Measurements from ENCODE around the gene RSPH3.
"Not testable (repeated sequence)": the region's sequence is repeated elsewhere in the genome, so short reads cannot be mapped to it uniquely, and the experiment has no call there.

The RSPH3 gene

GRCh38 chr6:158996856-158997255 is 3.1 kb downstream of the RSPH3 start:
- no peak overlapping the region for H3K4me3 ChIP-seq (ENCODE audit: low read length)
- H3K36me3 ChIP-seq (ENCODE audit: insufficient read depth, low read depth, low read length), result no peaks in the 10 kb centered on the region
- H3K4me1 ChIP-seq (ENCODE audit: insufficient read depth, low read length), result peaks cover 10% of the 10 kb centered on the region; the same call in 1 of the 2 replicates
- H3K27ac ChIP-seq (ENCODE audit: low read length), result no peak overlapping the region
- no peak overlapping the region for H3K9ac ChIP-seq (ENCODE audit: low read depth, low read length)
- no peaks in the 10 kb centered on the region for H3K27me3 ChIP-seq (ENCODE audit: insufficient read depth, low read length)
- no peaks in the 10 kb centered on the region for H3K9me3 ChIP-seq (ENCODE audit: insufficient read depth, low read depth, low read length)

GRCh38 chr6:158993639-158994038 is 6.4 kb downstream of the RSPH3 start:
- Histone ChIP-seq H3K4me1 (ENCODE audit: insufficient read depth, low read length) (no peaks in the 10 kb centered on the region), H3K9me3 (ENCODE audit: insufficient read depth, low read depth, low read length) (no peaks in the 10 kb centered on the region), H3K27me3 (ENCODE audit: insufficient read depth, low read length) (no peaks in the 10 kb centered on the region), H3K9ac (ENCODE audit: low read depth, low read length) (no peak overlapping the region), H3K4me3 (ENCODE audit: low read length) (no peak overlapping the region), H3K27ac (ENCODE audit: low read length) (no peak overlapping the region), H3K36me3 (ENCODE audit: insufficient read depth, low read depth, low read length) (no peaks in the 10 kb centered on the region)

- H3K4me1 ChIP-seq (ENCODE audit: insufficient read depth, low read length), result no peaks in the 10 kb centered on the region
- no peaks in the 10 kb centered on the region for H3K27me3 ChIP-seq (ENCODE audit: insufficient read depth, low read length)
- no peak overlapping the region for H3K27ac ChIP-seq (ENCODE audit: low read length)
- no peaks in the 10 kb centered on the region for H3K36me3 ChIP-seq (ENCODE audit: insufficient read depth, low read depth, low read length)
- no peak overlapping the region for H3K4me3 ChIP-seq (ENCODE audit: low read length)
- H3K9ac ChIP-seq (ENCODE audit: low read depth, low read length), result no peak overlapping the region
- no peaks in the 10 kb centered on the region for H3K9me3 ChIP-seq (ENCODE audit: insufficient read depth, low read depth, low read length)
Observed at GRCh38 chr6:158991017-158991723, 8.8 kb downstream of the RSPH3 start.

- not testable (repeated sequence) for H3K27ac ChIP-seq (ENCODE audit: low read length); H3K36me3 ChIP-seq (ENCODE audit: insufficient read depth, low read depth, low read length); H3K27me3 ChIP-seq (ENCODE audit: insufficient read depth, low read length); H3K9ac ChIP-seq (ENCODE audit: low read depth, low read length); H3K4me1 ChIP-seq (ENCODE audit: insufficient read depth, low read length); H3K4me3 ChIP-seq (ENCODE audit: low read length); H3K9me3 ChIP-seq (ENCODE audit: insufficient read depth, low read depth, low read length)
Observed at GRCh38 chr6:158989711-158990110, 10.3 kb downstream of the RSPH3 start.

- Histone ChIP-seq H3K9ac (ENCODE audit: low read depth, low read length) (no peak overlapping the region), H3K4me1 (ENCODE audit: insufficient read depth, low read length) (no peaks in the 10 kb centered on the region), H3K27me3 (ENCODE audit: insufficient read depth, low read length) (no peaks in the 10 kb centered on the region), H3K9me3 (ENCODE audit: insufficient read depth, low read depth, low read length) (no peaks in the 10 kb centered on the region), H3K4me3 (ENCODE audit: low read length) (no peak overlapping the region), H3K27ac (ENCODE audit: low read length) (no peak overlapping the region), H3K36me3 (ENCODE audit: insufficient read depth, low read depth, low read length) (no peaks in the 10 kb centered on the region)
Observed at GRCh38 chr6:158988477-158988876, 11.5 kb downstream of the RSPH3 start.

- Histone ChIP-seq H3K4me3 (ENCODE audit: low read length) (no peak overlapping the region), H3K9me3 (ENCODE audit: insufficient read depth, low read depth, low read length) (no peaks in the 10 kb centered on the region), H3K4me1 (ENCODE audit: insufficient read depth, low read length) (no peaks in the 10 kb centered on the region), H3K36me3 (ENCODE audit: insufficient read depth, low read depth, low read length) (no peaks in the 10 kb centered on the region), H3K27ac (ENCODE audit: low read length) (no peak overlapping the region), H3K27me3 (ENCODE audit: insufficient read depth, low read length) (no peaks in the 10 kb centered on the region), H3K9ac (ENCODE audit: low read depth, low read length) (no peak overlapping the region)
Observed at GRCh38 chr6:158987657-158988056, 12.3 kb downstream of the RSPH3 start.

- Histone ChIP-seq H3K4me1 (ENCODE audit: insufficient read depth, low read length) (no peaks in the 10 kb centered on the region), H3K4me3 (ENCODE audit: low read length) (no peak overlapping the region), H3K27ac (ENCODE audit: low read length) (no peak overlapping the region), H3K36me3 (ENCODE audit: insufficient read depth, low read depth, low read length) (no peaks in the 10 kb centered on the region), H3K27me3 (ENCODE audit: insufficient read depth, low read length) (no peaks in the 10 kb centered on the region), H3K9ac (ENCODE audit: low read depth, low read length) (no peak overlapping the region), H3K9me3 (ENCODE audit: insufficient read depth, low read depth, low read length) (no peaks in the 10 kb centered on the region)
Observed at GRCh38 chr6:158978757-158979156, 21.2 kb downstream of the RSPH3 start.

- H3K4me3 ChIP-seq (ENCODE audit: low read length), result no peak overlapping the region
- no peaks in the 10 kb centered on the region for H3K36me3 ChIP-seq (ENCODE audit: insufficient read depth, low read depth, low read length)
- no peak overlapping the region for H3K9ac ChIP-seq (ENCODE audit: low read depth, low read length)
- H3K27me3 ChIP-seq (ENCODE audit: insufficient read depth, low read length), result no peaks in the 10 kb centered on the region
- H3K4me1 ChIP-seq (ENCODE audit: insufficient read depth, low read length), result no peaks in the 10 kb centered on the region
- H3K9me3 ChIP-seq (ENCODE audit: insufficient read depth, low read depth, low read length), result no peaks in the 10 kb centered on the region
- no peak overlapping the region for H3K27ac ChIP-seq (ENCODE audit: low read length)
Observed at GRCh38 chr6:158977382-158977781, 22.6 kb downstream of the RSPH3 start.

GRCh38 chr6:158972241-158973233 is 27.5 kb downstream of the RSPH3 start:
- Histone ChIP-seq H3K4me1 (ENCODE audit: insufficient read depth, low read length) (peaks cover 3% of the 10 kb centered on the region; the same call in 1 of the 2 replicates), H3K36me3 (ENCODE audit: insufficient read depth, low read depth, low read length) (no peaks in the 10 kb centered on the region), H3K27ac (ENCODE audit: low read length) (no peak overlapping the region), H3K9ac (ENCODE audit: low read depth, low read length) (no peak overlapping the region), H3K27me3 (ENCODE audit: insufficient read depth, low read length) (no peaks in the 10 kb centered on the region), H3K9me3 (ENCODE audit: insufficient read depth, low read depth, low read length) (peaks cover 18% of the 10 kb centered on the region), H3K4me3 (ENCODE audit: low read length) (no peak overlapping the region)

- Histone ChIP-seq H3K27ac (ENCODE audit: low read length) (no peak overlapping the region), H3K9me3 (ENCODE audit: insufficient read depth, low read depth, low read length) (peaks cover 25% of the 10 kb centered on the region), H3K4me1 (ENCODE audit: insufficient read depth, low read length) (peaks cover 3% of the 10 kb centered on the region; the same call in 1 of the 2 replicates), H3K9ac (ENCODE audit: low read depth, low read length) (no peak overlapping the region), H3K27me3 (ENCODE audit: insufficient read depth, low read length) (no peaks in the 10 kb centered on the region), H3K36me3 (ENCODE audit: insufficient read depth, low read depth, low read length) (no peaks in the 10 kb centered on the region), H3K4me3 (ENCODE audit: low read length) (no peak overlapping the region)
Observed at GRCh38 chr6:158970640-158971275, 29.2 kb downstream of the RSPH3 start.

- H3K4me1 ChIP-seq (ENCODE audit: insufficient read depth, low read length), result peaks cover 3% of the 10 kb centered on the region; the same call in 1 of the 2 replicates
- no peak overlapping the region for H3K27ac ChIP-seq (ENCODE audit: low read length)
- H3K36me3 ChIP-seq (ENCODE audit: insufficient read depth, low read depth, low read length), result no peaks in the 10 kb centered on the region
- no peak overlapping the region for H3K9ac ChIP-seq (ENCODE audit: low read depth, low read length)
- peaks cover 25% of the 10 kb centered on the region for H3K9me3 ChIP-seq (ENCODE audit: insufficient read depth, low read depth, low read length)
- H3K4me3 ChIP-seq (ENCODE audit: low read length), result no peak overlapping the region
- H3K27me3 ChIP-seq (ENCODE audit: insufficient read depth, low read length), result no peaks in the 10 kb centered on the region
Observed at GRCh38 chr6:158969148-158969547, 30.9 kb downstream of the RSPH3 start.

All from iPS-20b (cell line).